Nephron progenitor cell (in vitro differentiated cells): ENCODE results near the gene PUM1.

Source experiments
- DNase-seq: peaks from one replicate; pipeline ENCODE4 v3.0.0; 2021
- H3K27ac Mint-ChIP-seq: 2 replicates; pipeline ENCODE4 v1.8.0; 2021; ENCODE audit warnings: mild to moderate bottlenecking, moderate library complexity, mixed read lengths
- H3K27me3 Mint-ChIP-seq: 2 replicates; pipeline ENCODE4 v1.8.0; 2021; ENCODE audit warnings: mild to moderate bottlenecking, low read depth, mixed read lengths; ENCODE audit not compliant: poor library complexity
- H3K36me3 Mint-ChIP-seq: 2 replicates; pipeline ENCODE4 v1.8.0; 2021; ENCODE audit warnings: low read depth, mixed read lengths
- H3K4me1 Mint-ChIP-seq: 2 replicates; pipeline ENCODE4 v1.8.0; 2021; ENCODE audit warnings: mixed read lengths
- H3K4me3 Mint-ChIP-seq: 2 replicates; pipeline ENCODE4 v1.8.0; 2021; ENCODE audit warnings: mild to moderate bottlenecking, moderate library complexity, mixed read lengths
- H3K9me3 Mint-ChIP-seq: 2 replicates; pipeline ENCODE4 v1.8.0; 2021; ENCODE audit warnings: mild to moderate bottlenecking, moderate library complexity, mixed read lengths
- CTCF ChIP-seq: fragments of 200-600 bp; sonication (generic); IDR thresholded peaks from 2 replicates; pipeline ENCODE4 v1.5.0; 2021; ENCODE audit warnings: antibody characterized with exemption

Gene PUM1

DNA sequence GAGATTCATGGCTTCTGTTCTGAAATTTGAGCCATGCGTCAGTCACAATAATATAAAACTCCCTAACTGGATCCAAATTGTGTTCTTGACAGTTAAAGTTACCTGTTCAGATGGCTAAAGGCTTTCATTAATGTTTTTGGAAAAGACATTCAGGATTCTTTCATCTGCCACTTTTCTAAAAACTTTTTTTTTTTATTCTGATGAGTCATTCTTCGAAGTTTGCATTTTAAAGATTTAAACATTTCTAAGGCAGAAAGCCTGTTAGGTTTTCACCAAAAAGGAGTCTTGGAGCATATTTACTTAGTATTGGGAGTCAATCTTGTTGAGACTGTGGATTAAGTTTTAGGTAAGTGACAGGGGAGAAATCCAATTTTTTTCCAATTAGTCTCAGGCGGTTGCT, 138.1 kb downstream of the PUM1 start:
- no peak for DNase-seq
- no peaks in the 10 kb centered on the region for H3K9me3 Mint-ChIP-seq
- H3K27me3 Mint-ChIP-seq: no peaks in the 10 kb centered on the region
- peaks cover 12% of the 10 kb centered on the region for H3K36me3 Mint-ChIP-seq
- peaks cover 19% of the 10 kb centered on the region for H3K4me1 Mint-ChIP-seq
- H3K4me3 Mint-ChIP-seq: no peak overlapping the region
- TF ChIP-seq CTCF: no peak
- H3K27ac Mint-ChIP-seq: no peak overlapping the region

DNA sequence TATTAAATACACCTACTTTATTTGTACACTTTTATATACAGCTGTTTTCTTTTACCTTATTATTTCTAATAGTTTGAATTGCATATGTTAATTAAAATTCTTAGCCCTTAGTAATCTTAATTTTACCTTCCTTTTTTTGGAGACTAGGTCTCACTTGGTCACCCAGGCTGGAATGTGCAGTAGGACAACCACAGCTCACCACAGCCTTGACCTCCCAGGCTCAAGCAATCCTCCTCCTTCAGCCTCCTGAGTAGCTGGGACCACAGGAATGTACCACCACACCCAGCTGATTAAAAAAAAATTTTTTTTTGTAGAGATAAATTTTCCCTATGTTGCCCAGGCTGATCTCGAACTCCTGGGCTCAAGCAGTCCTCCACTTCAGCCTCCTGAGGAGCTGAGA, 141.9 kb downstream of the PUM1 start:
- peaks cover under 1% of the 10 kb centered on the region for H3K4me1 Mint-ChIP-seq
- no peak overlapping the region for H3K27ac Mint-ChIP-seq
- H3K27me3 Mint-ChIP-seq: no peaks in the 10 kb centered on the region
- no peaks in the 10 kb centered on the region for H3K9me3 Mint-ChIP-seq
- no peak overlapping the region for H3K4me3 Mint-ChIP-seq
- no peaks in the 10 kb centered on the region for H3K36me3 Mint-ChIP-seq
- no peak for TF ChIP-seq CTCF
- DNase-seq: no peak

- no peak for DNase-seq
- no peak for TF ChIP-seq CTCF
- Mint-ChIP-seq H3K36me3 (no peaks in the 10 kb centered on the region), H3K27me3 (no peaks in the 10 kb centered on the region), H3K9me3 (no peaks in the 10 kb centered on the region), H3K4me1 (peaks cover 8% of the 10 kb centered on the region), H3K4me3 (no peak overlapping the region), H3K27ac (no peak overlapping the region)
These were observed 144.7 kb downstream of the PUM1 start for GRCh38 chr1:30920827-30921226.

DNA sequence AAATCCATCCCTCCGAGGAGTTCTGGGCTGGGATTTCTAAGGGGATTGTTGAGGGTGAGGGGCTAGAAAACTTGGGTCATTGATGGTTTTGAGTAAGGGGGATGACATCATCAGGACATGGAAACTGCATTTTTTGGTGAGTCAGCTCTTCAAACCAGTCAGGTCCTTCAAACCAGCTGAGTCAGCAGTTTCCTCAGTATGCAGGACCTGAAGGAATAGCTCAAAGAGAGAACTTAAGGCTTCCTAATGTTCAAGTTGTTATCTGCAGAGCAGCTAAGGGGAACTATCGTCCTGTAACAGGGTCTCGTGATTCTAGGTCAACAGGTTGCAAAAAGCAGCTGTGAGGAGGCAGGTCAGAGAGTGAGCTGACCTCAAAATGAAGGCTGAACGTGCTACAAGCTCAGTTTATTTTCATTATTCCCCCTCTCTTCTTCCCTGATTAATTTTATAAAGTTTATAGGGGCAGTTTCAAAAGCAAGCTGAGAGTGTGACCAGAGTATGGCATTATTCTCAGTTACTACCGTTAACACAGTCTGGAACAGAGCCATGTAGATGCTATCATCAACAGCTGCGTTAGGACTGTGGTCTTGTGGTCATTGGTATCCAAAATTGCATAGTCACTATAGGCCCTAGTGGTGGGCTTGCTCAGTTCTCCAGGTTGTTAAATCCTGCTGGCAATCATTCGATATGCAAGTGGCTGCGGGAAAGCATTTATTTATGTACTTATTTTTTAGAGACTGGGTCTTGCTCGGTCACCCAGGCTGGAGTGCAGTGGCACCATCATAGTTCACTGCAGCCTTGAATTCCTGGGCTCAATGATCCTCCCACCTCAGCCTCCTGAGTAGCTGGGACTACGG, 146.3 kb downstream of the PUM1 start:
- no peak for DNase-seq
- Mint-ChIP-seq H3K4me3 (no peak overlapping the region), H3K27ac (no peak overlapping the region), H3K36me3 (no peaks in the 10 kb centered on the region), H3K4me1 (peaks cover 8% of the 10 kb centered on the region), H3K9me3 (no peaks in the 10 kb centered on the region), H3K27me3 (no peaks in the 10 kb centered on the region)
- TF ChIP-seq CTCF: no peak

DNA sequence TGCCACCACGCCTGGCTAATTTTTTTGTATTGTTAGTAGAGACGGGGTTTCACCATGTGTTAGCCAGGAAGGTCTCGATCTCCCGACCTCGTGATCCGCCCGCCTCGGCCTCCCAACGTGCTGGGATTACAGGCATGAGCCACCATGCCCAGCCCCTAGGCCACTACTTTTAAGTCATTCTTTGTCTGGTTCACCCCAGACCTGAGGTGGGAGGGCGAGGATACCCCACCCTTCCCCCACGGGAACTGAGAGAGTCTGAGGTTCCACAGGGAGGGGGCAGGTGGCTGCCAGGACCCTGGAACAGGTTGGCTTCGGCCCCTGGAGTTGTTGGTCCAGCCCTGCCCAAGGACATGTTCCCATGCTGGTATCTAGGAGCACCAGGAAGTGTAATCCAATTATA, 149.2 kb downstream of the PUM1 start:
- TF ChIP-seq CTCF: no peak
- Mint-ChIP-seq H3K9me3 (no peaks in the 10 kb centered on the region), H3K4me3 (no peak overlapping the region), H3K4me1 (peaks cover 13% of the 10 kb centered on the region), H3K27me3 (no peaks in the 10 kb centered on the region), H3K27ac (no peak overlapping the region), H3K36me3 (no peaks in the 10 kb centered on the region)
- no peak for DNase-seq
